Measurements from ENCODE around the gene RNF130.
"Not testable (repeated sequence)": the region's sequence is repeated elsewhere in the genome, so short reads cannot be mapped to it uniquely, and the experiment has no call there.

The RNF130 gene

DNA sequence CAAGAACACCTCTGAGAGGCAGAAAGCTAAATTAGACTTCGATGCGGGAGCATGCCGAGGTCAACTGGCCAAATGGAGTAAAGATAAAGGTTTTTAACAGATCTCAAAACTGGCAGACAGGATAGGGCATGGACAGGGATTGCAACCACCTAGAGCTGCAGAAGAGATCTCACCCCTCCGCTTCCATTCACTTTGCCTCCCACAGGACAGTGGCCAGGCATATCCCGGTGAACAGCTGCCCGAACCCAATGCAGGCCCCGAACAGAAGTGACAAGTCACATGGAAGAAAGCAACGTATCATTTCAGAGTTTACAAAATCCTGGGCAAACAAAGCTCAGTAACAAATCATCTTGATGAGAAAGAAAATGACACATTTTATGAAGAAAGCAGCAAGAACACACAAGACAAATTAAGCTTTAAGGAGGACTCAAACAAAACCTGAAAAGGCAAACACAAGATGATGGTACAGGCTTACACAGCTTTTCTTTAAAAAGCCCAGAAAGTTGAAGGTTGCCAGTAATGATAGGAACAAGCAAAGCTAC is 18.4 kb downstream of the RNF130 start:
- FAIRE-seq, result no peak

DNA sequence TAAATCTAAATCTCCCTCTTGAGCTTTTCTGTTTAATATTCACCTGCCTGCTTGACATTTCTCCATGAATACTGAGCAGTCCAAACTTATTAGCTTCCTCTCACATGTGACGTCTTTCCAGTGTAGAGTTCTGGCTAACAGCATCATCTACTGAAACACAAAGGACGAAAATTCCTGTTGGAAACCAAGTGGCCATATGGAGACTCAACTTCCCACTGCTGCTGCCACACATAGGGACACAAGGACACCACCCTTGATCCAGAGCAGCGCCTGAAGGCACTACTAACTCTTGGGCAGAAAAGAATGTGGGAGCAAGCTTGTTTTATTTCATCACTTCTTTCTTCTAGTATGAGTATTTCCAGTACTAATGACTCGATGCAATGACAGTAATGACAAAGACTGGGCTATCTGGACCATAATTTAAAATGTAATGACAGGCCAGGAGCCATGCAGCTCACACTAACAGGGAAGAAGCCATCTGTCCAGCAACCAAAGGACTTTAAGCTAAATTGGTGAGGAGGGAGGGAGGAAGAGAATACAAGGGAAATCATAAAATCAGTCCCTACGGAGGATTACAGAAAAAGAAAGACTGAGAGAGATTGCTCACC is 19.2 kb downstream of the RNF130 start:
- no peak for FAIRE-seq

DNA sequence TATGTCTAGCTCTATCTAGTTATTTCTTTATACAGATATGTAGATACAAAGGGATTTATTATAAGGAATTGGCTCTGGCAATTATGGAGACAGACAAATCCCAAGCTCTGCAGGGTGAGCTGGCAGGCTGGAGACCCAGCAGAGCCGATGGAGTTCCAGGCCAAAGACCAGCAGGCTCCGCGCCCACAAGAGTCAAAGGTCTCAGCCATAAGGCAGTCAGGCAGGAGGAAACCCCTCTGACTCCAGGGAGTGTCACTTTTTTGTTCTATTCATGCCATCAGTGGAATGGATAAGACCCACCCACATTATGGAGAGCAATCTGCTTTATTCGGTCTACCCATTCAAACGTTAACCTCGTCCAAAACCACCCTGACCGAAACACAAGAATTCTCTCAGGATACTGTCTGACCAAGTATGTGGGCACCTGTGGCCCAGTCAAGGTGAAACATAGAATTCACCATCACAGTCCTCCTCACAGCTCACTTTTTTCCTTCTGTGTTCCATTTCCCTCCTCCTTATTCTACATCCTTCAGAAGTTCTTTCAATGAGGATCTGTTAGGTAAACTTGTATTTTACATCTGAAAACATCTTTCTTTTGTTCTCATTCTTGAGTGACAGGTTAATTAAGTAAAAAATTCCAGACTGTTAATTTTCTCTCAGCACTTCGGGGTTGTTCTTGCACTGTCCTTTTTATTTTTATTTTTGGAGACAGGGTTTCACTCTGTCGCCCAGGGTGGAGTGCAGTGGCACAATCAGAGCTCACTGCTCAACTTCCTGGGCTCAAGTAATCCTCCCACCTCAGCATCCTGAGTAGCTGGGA is 21.2 kb downstream of the RNF130 start:
- no peak for FAIRE-seq

DNA sequence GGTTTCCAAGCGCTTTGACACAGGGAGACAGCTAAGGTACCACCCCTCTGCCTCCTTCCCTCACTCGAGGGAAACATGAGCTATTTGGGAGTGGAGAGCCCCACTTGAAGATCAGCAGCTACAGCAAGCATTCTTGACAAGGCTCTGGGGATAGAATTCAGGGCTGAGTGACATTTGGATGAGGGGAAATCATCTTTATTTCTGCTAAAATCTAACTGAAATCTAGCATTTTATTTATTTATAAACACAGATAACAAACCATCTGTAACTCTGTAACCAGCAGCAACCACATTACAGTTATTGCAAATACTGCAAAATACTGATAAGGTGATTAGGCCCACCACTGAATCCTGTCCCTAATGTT is 22.4 kb downstream of the RNF130 start:
- FAIRE-seq, result no peak

DNA sequence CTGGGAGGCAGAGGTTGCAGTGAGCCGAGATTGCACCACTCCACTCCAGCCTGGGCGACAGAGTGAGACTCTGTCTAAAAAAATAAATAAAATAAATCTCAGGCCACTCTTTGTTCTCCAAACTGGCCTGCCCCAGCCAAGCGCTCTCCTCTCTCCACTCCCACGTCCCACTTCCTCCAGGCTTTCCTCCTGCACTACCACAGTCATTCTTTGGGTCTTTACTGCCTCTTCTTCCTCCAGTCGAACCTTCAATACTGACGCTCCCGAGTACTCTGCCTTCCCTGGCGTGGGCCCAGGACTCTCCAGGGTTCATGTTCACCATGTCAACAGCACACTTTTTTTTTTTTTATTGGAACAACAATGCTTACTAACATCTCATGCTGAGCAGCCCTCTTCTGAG is 23.9 kb downstream of the RNF130 start:
- no peak for FAIRE-seq

DNA sequence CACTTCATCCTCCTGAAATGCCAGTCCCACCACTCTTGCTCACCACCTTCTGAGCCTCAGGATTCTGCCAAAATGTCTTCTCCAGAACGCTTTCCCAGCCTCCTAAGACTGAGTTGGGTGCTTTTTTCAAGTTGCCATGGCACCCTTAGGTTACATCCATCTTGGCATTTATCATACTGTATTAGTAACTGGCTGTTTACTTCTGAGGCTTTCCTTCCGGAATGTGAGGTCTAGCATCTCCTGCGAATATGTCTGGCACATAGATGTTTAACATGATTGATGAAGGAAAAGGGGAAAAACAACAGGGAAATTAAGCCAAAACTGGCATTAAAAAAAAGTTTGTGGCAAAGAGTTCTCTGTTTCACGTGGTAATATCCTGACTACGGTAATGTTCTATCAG is 24.9 kb downstream of the RNF130 start:
- no peak for FAIRE-seq

DNA sequence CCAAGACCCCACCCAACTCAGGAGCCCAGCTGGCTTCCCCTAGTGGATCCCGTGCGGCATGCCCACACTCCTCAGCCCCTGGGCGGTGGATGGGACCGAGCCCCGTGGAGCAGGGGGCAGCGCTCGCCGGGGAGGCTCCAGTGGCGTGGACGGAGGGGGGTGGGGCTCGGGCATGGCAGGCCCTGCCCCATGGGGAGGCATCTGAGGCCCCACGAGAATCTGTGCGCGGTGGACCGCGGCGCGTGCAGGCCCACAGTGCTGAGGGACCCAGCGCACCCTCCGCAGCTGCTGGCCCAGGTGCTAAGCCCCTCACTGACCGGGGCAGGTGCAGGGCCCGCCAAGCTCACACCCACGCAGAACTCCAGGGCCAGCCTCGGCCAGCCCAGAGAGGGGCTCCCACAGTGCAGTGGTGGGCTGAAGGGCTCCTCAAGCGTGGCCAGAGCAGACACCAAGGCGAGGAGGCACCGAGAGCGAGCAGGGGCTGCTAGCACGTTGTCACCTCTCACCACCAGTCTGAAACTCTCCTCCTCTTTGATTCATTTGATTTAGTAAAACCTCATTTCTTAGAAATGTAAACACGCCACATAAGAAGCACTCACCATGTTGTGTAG is 25.6 kb downstream of the RNF130 start:
- no peak for FAIRE-seq

DNA sequence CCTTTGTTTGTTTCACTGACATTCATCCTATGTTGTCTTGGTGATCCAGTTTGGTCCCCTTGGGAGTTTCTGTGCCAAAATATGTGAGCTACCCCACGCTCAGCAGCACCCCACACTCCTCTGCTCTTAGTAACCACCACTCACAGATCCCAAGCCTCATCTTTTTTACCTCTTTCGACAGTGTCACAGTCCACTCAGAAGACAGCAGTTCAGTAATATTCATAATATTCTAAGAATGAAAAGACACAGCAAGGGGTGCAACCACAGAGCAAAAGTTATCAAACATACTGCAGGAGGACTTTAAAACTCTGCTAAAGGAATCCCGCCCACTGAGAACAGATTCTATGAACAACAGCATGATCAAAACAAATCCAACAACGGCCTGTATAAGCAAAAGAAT is 28.2 kb downstream of the RNF130 start:
- FAIRE-seq, result no peak

DNA sequence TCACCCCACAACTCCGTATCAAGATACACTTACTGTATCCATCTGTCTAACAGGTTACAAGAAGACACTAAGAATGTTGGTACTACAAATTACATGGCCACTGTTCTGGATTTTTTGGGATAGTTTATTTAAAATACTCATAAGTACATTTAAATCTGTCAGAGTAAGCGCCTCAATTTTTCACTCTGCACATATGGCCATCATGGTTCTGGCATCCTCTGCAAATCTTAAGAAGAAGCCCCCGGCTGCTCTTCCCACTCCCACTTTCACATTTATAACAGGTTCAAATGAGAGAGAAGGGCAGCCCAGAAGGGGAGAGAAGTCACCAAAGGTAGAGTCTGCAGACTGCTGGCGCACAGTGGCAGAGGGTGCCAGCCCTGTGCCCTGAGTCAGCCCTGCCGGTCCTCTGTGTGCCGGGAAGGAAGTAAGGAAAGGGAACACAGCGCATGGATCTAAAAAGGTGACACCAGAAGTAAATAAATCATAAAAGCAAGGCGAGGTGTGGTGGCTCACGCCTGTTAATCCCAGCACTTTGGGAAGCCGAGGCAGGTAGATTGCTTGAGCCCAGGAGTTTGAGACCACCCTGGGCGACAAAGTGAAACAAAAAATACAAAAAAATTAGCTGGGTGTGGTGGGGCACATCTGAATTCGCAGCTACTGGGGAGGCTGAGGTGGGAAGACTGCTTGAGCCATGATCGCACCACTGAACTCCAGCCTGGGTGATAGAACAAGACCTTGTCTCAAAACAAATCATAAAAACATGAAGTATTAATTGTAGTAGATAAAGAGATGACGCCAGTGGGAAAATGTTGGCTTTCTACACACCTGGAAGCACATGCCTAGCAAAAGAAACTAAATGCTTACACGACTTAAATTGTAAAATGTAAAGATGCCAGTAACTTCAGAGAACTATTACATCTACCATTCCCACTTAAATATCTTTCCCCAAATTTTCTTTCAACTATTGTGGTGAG is 30.0 kb downstream of the RNF130 start:
- no peak for FAIRE-seq

DNA sequence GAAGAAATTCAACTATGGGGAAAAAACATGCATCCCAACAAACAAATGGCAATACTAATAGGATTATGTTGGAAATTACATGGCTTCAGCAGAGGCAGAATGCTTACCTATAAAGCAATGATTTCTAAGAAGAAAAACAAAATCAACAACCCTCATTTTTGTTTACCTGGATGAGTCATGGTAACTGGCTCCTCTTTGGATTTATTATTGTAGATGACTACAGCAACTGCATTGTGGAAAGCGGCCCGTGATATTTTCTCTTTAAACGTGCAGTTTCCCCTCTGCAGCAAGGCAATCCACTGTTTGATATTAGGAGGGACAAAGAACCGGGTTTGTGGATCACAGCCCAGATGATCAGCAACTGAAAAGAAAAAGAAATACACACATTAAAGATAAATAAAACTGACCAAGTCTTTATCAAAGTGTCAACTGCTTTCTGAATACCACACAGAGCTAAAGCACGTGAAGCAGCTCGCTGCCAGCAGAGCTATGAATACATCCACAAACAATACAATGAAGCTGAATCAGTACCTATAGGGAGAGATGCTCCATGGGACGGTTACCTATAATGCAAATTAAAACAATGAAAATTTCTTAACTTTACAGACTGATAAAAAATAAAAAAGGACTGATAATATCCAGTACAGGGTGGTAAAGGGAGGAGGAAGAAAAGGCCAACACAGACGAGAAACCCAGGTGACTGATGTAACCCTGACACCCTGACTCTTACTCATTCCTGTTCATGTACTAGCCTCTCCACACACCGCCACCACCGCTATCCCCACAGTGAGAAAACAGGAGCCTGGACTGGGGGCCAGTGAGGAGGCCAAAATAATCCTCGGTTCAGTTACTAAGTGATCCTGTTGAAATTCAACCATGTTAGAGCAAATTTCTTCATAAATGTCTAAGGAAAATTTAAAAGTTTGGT is 31.0 kb downstream of the RNF130 start:
- FAIRE-seq, result no peak

DNA sequence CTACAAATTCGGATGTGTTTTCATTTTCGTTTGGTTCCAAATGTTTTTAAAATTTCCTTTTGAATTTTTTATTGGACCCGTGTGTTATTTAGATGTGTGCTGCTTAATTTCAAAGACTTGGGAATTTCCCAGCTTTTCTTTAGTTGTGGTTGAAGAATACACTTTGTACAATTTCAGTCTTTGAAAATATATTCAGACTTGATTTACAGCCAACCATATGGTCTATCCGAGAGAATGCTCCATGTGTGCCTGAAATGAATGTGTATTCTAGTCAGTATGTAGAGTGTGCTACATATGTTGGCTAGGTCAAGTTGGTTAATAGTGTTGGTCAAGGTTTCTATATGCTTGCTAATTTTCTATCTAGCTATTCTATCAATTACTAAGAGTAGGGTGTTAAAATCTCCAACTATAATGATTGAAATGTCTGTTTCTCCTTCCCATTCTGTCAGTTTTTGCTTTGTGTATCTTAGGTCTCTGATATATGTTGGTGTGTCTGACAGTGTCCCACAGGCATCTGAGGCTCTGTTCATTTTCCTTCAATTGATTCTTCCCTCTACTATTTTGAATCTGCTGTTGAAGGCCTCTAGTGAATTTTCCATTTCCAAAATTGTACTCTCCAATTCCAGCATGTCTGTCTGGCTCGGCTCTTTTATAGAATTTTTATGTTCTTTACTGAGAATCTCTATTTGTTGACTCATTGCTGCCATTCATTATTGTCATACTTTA is 36.2 kb downstream of the RNF130 start:
- FAIRE-seq, result no peak

DNA sequence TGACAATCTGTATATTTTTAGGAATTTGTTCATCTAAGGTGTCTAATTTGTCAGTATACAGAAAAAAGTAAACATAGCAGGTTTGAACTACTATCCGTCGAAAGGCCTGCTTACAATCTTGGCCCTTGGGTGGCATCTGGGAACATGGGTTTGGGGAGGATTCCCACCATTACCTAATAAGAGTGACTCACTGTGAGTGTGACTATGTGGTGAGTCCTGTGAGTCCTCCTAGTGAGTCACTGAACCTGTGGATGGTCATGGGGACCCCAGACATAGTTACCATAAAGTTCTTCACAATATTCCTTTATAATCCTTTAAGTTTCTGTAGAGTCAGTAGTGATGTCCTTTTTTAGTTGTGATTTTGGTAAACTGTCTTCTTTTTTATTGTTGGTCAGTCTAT is 37.0 kb downstream of the RNF130 start:
- no peak for FAIRE-seq

DNA sequence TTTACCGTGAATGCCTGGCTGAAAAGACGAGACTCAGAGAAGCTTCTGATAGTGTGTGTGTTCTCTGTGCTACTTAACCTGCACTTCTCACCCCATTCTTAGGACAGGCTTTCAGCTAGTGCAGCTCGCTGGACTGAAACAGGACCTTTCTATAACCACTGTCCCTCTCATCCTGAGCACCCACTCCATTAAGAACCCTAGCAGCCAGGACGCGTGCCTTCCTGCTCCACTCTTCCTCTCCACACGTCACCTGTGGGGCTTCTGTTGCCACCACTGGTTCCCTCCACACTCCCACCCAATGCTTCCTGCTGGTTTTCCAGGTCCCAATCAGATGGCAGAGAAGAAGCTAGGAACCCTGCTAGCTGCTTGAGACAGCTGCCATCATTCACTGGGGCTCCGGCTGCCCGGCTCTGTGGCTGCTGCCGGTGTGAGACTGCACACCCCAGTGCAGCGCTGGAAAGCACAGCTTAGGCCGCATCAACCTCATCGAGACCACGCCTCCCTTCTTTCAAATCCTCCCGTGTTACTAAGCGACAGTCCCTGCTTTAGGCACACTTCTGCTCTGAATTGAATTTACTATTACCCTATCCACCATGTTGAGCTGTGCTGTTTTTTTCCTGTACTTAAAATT is 44.0 kb downstream of the RNF130 start:
- FAIRE-seq, result no peak

DNA sequence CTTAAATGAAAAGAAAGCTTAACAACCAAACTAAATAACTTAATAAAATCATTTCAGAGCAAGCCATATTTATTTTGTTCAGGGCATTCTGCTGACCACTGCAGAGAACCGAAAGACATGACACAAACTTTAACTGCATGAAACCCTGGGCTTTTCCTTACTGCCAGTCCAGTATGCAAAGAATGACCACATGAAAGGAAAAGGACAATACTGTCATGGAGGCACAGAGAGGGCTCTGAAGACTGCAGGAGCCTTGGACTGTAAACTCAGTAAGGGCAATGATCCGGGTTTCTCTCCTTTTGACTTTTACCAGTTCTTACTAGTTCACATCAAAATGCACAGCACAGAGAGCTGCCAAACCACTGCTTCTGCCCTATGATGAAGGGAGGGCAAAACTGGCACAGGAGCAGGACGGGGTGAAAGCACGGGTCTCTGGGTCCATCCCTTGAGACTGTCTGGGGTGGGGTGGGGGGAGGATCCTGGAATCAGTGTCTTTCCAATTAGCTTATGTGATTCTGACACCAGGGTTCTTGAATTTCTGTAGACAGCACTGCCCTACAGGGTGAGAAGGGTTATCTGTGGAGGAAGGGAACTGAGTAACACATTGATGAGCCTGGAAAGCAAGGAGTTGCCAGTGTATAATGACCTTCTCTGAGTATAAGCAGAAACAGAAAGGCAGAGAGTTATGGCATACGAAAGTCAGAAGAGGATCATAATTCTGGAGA is 44.7 kb downstream of the RNF130 start:
- FAIRE-seq, result no peak

DNA sequence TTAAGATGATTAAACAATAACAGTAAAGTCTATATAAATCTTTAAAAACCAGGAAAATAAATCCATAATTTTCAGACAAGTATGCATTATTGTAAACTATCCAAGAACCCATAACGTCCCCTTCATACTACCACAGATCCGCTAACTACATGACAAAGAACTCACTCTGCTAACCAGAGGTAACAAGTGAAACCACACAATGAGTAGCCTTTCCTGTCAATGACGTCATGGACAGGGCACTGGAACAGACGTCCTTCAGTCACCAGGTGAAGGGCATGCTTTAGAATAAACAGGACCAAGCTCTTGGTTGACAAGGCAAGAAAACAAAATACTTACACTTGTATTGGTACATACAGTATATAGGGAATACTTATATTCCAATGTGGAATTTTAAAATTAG is 45.2 kb downstream of the RNF130 start:
- no peak for FAIRE-seq

DNA sequence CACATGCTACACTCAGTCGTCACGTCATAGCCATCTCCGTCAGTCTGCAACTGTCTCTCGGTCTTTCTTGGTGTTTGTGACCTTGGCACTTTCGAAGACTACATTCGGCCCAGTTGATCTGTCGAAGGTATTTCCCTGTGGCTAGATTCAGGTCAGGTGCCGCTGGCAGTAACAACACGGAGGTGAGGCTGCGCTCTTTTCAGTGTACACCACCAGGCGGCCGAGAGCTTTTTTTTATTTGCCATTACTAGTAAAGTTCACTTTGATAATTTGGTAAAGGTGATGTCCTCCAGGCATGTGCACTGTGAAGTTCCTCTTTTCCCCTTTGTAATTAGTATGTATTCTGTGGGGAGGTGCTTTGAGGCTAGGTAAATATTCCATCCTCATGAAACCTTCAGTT is 49.7 kb downstream of the RNF130 start:
- no peak for FAIRE-seq

DNA sequence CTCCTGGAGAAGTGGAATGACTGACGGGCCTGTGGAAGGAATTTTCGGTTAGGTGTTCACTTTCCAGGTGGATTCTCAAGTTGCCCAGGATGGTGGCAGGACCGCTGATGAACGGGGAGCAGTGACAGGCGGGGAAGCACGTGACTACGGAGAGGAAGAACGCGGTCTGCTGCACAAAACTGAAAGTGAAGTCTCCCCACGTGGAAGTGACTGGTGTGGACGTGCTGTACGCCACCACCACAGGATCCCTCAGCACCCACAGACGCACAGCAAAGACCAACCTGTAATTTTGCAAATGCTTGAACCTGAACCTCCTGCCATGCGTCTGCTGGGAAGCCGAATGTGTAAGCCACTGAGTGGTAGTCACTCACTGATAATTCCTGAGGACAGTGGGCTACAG is 51.4 kb downstream of the RNF130 start:
- FAIRE-seq, result no peak

DNA sequence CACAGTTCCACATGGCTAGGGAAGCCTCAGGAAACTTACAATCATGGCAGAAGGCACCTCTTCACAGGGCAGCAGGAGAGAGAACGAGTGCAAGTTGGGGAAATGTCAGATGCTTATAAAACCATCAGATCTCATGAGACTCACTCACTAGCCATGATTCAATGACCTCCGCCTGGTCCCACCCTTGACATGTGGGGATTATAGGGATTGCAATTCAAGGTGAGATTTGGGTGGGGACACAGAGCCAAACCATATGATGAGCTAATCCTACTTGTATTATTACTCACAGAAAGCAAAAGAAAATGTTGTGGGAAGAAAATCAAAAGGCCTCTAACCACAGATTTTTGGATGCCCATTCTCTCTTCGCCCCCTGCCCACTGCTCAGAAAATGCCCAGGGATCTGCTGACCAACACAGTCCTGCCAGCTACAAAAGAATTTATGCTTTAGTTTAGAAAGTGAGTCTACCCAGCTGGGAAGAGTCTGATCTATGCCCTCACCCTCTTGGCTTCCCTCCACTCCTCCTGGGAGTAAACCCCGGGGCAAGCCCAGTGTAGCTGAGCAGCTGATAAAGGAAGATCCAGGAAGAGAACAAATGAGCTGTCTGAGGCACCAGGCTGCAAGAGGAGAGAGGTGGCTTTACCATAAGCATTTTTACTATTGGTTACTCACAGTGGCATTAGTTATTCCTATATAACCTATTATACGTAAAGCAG is 53.1 kb downstream of the RNF130 start:
- FAIRE-seq, result no peak

DNA sequence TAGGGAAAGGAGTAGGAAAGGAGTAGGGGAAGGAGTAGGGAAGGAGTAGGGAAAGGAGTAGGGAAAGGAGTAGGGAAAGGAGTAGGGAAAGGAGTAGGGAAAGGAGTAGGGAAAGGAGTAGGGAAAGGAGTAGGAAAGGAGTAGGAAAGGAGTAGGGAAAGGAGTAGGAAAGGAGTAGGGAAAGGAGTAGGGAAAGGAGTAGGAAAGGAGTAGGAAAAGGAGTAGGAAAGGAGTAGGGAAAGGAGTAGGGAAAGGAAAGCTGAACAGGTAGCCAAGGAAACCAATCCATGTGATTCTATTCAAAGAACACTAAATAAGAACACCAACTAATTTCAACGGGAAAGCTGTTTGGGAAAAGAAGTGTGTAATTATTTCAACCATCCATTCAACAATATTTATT is 56.0 kb downstream of the RNF130 start:
- FAIRE-seq, result not testable (repeated sequence)
